GM12801 (cell line): ENCODE measurements around the gene LHFPL3.

Experiments used
- CTCF ChIP-seq: IDR thresholded peaks from one replicate; pipeline ENCODE4 v1.5.1; 2011; ENCODE audit warnings: control low read depth; ENCODE audit not compliant: insufficient read length; ENCODE audit errors: extremely low read depth

Gene LHFPL3

DNA sequence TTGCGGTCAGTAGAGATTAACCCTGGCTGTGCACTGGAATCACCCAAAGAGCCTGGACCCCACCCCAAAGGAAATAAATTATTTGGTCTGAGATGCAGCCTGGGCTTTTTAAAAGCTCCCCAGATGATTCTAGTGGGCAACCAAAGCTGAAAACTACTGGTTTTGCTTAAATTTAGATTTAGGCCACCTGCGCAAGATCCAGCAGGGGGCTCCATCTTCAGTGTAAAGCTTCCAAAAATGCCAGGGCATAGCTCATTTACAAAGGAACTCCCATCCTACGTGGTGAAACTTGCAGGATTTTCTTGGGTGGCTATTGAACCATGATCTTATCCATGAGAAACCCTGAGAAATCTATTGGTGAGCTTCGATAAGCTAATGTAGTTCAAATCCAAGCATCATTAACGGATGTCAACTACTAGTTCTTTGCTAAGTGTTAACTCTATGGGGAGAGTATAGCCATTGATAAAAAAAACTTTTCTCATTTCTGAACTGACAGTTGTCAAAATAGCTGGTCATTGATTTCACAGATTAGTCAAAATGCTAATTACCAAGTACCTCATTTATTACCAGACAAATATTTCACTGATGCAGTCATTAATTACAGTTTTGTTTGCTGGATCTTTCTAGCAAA is 315.3 kb downstream of the LHFPL3 start:
- TF ChIP-seq CTCF = no peak

- no peak for TF ChIP-seq CTCF
These were observed 322.7 kb downstream of the LHFPL3 start for GRCh38 chr7:104650991-104651640.

- TF ChIP-seq CTCF = no peak
These were observed 324.0 kb downstream of the LHFPL3 start for GRCh38 chr7:104652434-104652833.

- TF ChIP-seq CTCF = no peak
These were observed 324.5 kb downstream of the LHFPL3 start for GRCh38 chr7:104652865-104653264.

GRCh38 chr7:104653825-104654401 is 325.5 kb downstream of the LHFPL3 start:
- TF ChIP-seq CTCF = no peak

DNA sequence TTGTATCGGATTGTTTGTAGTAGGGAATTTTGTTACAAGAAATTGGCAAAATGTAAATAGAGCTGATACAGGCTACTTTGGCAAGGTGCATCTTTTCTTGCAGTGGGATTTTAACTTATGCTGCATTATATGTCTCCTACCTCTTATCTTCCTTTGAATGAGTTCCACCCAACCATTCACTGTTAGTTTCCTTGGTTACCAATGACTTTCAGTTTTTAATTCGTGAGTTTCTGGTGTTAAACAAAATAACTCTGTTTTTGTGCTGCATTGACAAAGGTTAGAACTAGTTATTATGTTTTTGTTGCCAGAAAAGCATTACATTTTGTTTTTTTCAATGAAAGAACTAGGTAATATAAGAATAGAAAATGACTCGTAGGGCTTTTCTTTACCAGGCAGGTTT is 327.2 kb downstream of the LHFPL3 start:
- TF ChIP-seq CTCF = no peak

DNA sequence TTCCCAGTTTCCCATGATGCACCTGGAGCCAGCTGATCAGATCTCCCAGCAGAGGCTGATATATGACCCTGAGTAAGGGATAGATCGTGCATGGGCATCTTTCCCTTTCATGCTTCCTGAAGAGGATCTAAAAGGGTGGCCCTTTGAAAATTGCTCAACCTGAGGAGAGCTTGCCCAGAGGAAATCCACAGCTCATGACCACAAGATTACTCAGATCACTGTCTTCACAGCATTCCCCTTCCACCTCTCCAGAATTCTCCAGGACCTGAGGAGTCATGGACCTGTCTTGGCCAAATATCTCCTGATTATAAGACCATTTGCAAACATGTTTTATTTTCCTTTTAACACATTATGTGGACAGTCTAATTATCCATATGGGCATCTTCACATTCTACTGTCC is 328.1 kb downstream of the LHFPL3 start:
- no peak for TF ChIP-seq CTCF
